Dermis microvascular lymphatic vessel endothelial cell (primary cell): ENCODE results near the gene FGF7. TPM values are rescaled to one million over a fixed set of nuclear protein-coding genes. Genes with fewer than 3 reads are reported as not detected.
"Not testable (repeated sequence)": the region's sequence is repeated elsewhere in the genome, so short reads cannot be mapped to it uniquely, and the experiment has no call there.

Source experiments
- DNase-seq, 2 donors: peaks; one replicate each; pipeline versions ENCODE4 v3.0.0 to v3.0.0-alpha.2; 2010; ENCODE audit warnings: low read depth in 2 of 2
- total RNA-seq: library from RNA; depleted of rRNA; stranded (reverse); fragments of >200 nt; gene quantifications from 2 replicates; pipeline ENCODE4 v1.2.1, GENCODE V29; 2014

The FGF7 gene
- not detected in 2 replicates for total RNA-seq

GRCh38 chr15:49423021-49423420 is at the start of gene FGF7:
Gene FGF7, plus strand, starts transcription at chr15:49423242. Its CDS starts 1,056 bp downstream, at chr15:49424298.
- DNase-seq, result no peak

GRCh38 chr15:49379996-49380395 is 43.0 kb upstream of the FGF7 start:
- DNase-seq, result no peak

GRCh38 chr15:49380912-49381311 is 42.1 kb upstream of the FGF7 start:
- no peak for DNase-seq

- DNase-seq, result no peak
Observed at GRCh38 chr15:49382394-49382793, 40.6 kb upstream of the FGF7 start.

- DNase-seq, result peak in 1 of 2 donors; percentile 6
Observed at GRCh38 chr15:49383266-49383665, 39.8 kb upstream of the FGF7 start.

GRCh38 chr15:49387471-49387870 is 35.6 kb upstream of the FGF7 start:
- no peak for DNase-seq

- not testable (repeated sequence) for DNase-seq
Observed at GRCh38 chr15:49402515-49403296, 20.3 kb upstream of the FGF7 start.

- DNase-seq, result no peak
Observed at GRCh38 chr15:49406352-49407118, 16.5 kb upstream of the FGF7 start.

GRCh38 chr15:49410641-49411040 is 12.4 kb upstream of the FGF7 start:
- DNase-seq, result no peak

- DNase-seq, result no peak
Observed at GRCh38 chr15:49412797-49413196, 10.2 kb upstream of the FGF7 start.

GRCh38 chr15:49415149-49415548 is 7.9 kb upstream of the FGF7 start:
- no peak for DNase-seq

- DNase-seq, result peak in 1 of 2 donors; percentile 9
Observed at GRCh38 chr15:49415638-49416037, 7.4 kb upstream of the FGF7 start.

GRCh38 chr15:49418811-49419210 is 4.2 kb upstream of the FGF7 start:
- no peak for DNase-seq

GRCh38 chr15:49421991-49422390 is 1.1 kb upstream of the FGF7 start:
- DNase-seq, result peak; percentile 63 to 66

GRCh38 chr15:49423901-49424550 is 984 bp downstream of the FGF7 start:
- no peak for DNase-seq

- no peak for DNase-seq
Observed at GRCh38 chr15:49424954-49425353, 1.9 kb downstream of the FGF7 start.

GRCh38 chr15:49427372-49427771 is 4.3 kb downstream of the FGF7 start:
- DNase-seq, result no peak

GRCh38 chr15:49428409-49429095 is 5.5 kb downstream of the FGF7 start:
- no peak for DNase-seq

- DNase-seq, result no peak
Observed at GRCh38 chr15:49430046-49430445, 7.0 kb downstream of the FGF7 start.

GRCh38 chr15:49435174-49435573 is 12.1 kb downstream of the FGF7 start:
- no peak for DNase-seq

- DNase-seq, result no peak
Observed at GRCh38 chr15:49436751-49437150, 13.7 kb downstream of the FGF7 start.
